Measurements from ENCODE around the gene GSTM1. TPM values are rescaled to one million over a fixed set of nuclear protein-coding genes. Genes with fewer than 3 reads are reported as not detected.

The GSTM1 gene
- total and polyA plus RNA-seq, 2 of the 8 experiments (the other 6 are each of a cell fraction or from before 2014, with no cell fraction given): 16.7 to 42.5 TPM

GRCh38 chr1:109671067-109671466 lies 16.6 kb upstream of the GSTM1 start:
- H2BK120ac ChIP-seq (replicated peaks; ENCODE audit: low read depth, low read length): no peak overlapping the region
- no peak overlapping the region for H3K23ac ChIP-seq (ENCODE audit: insufficient read length)
- H3K4me2 ChIP-seq (ENCODE audit: insufficient read depth in 1 of 2, low read depth in 2 of 2, low read length in 2 of 2): no peak overlapping the region
- no peaks in the 10 kb centered on the region for H4K20me1 ChIP-seq (replicated peaks in 1 of 2; ENCODE audit: control insufficient read depth in 1 of 2, insufficient read depth in 2 of 2, low read length in 2 of 2)
- H2BK20ac ChIP-seq (ENCODE audit: low read length): no peak overlapping the region
- H3K27ac ChIP-seq (ENCODE audit: low read depth, low read length): no peak overlapping the region
- H3K18ac ChIP-seq (ENCODE audit: extremely low read depth, low read length): no peak overlapping the region
- H3K23me2 ChIP-seq (ENCODE audit: low read depth, low read length): peaks cover 4% of the 10 kb centered on the region; the same call in 1 of the 2 replicates
- H2AFZ ChIP-seq (ENCODE audit: low read length): no peak overlapping the region
- H2BK5ac ChIP-seq (ENCODE audit: low read depth, low read length): no peak overlapping the region
- no peak overlapping the region for H2BK12ac ChIP-seq (ENCODE audit: low read depth, low read length)
- no peaks in the 10 kb centered on the region for H3K79me2 ChIP-seq (ENCODE audit: control insufficient read depth in 1 of 2, insufficient read depth in 2 of 2, low read length in 2 of 2)
- CTCF ChIA-PET (ENCODE audit: partially characterized antibody): interaction anchor here (1.0 to 2.7 kb wide), 7 partner anchors 9 to 313 kb away, joined by 3 to 13 read pairs (median 4); partner anchors contain the start of gene AHCYL1
- H2AK5ac ChIP-seq (ENCODE audit: low read depth, low read length): no peak overlapping the region
- WGBS, 2 experiments (ENCODE audit: extremely low coverage in 1 of 2, insufficient coverage in 1 of 2, insufficient read length in 1 of 2, insufficient replicate concordance in 2 of 2, low coverage in 1 of 2, low lambda C conversion rate in 2 of 2, missing lambda C conversion rate in 1 of 2): 86% methylated on average over 5 of the region's 5 CpGs; no CpG with 5 or more reads in 1 of the 2 experiments
- no peak overlapping the region for H3K4ac ChIP-seq (replicated peaks; ENCODE audit: insufficient read length, low read depth, low read length)
- no peak overlapping the region for H3K4me3 ChIP-seq (ENCODE audit: extremely low read depth in 1 of 4, insufficient read depth in 2 of 4, low read depth in 3 of 4, low read length in 4 of 4)
- DNase-seq (ENCODE audit: low read depth in 1 of 2, low spot score in 2 of 2): no peak
- no peak for FAIRE-seq
- H3K14ac ChIP-seq (ENCODE audit: insufficient read length): no peak overlapping the region
- no peak overlapping the region for H4K5ac ChIP-seq (ENCODE audit: insufficient read length, low read depth, low read length)
- H3K9ac ChIP-seq (replicated peaks in 1 of 4; ENCODE audit: extremely low read depth in 1 of 4, low read depth in 3 of 4, low read length in 3 of 4): no peak overlapping the region
- POLR2A ChIA-PET (ENCODE audit: partially characterized antibody): interaction anchor here (1.0 kb wide), 1 partner anchor 370 kb away, joined by 4 read pairs; no protein-coding TSS in a partner anchor
- no peaks in the 10 kb centered on the region for H3K9me3 ChIP-seq (ENCODE audit: insufficient read depth in 2 of 2, low read depth in 1 of 2, low read length in 1 of 2)
- H4K8ac ChIP-seq (ENCODE audit: extremely low read depth, insufficient read depth, low read length): no peak overlapping the region
- no peaks in the 10 kb centered on the region for H3K36me3 ChIP-seq (ENCODE audit: control insufficient read depth in 2 of 4, insufficient read depth in 4 of 4, low read length in 3 of 4)
- H3K56ac ChIP-seq (replicated peaks; ENCODE audit: insufficient read length, low read depth, low read length): no peak overlapping the region
- H4K91ac ChIP-seq (replicated peaks; ENCODE audit: insufficient read length, low read length): no peak overlapping the region
- H3K79me1 ChIP-seq (ENCODE audit: low read depth, low read length): no peaks in the 10 kb centered on the region
- H2BK15ac ChIP-seq (ENCODE audit: low read length): no peak overlapping the region
- H3K4me1 ChIP-seq (replicated peaks in 1 of 4; ENCODE audit: control insufficient read depth in 3 of 4, insufficient read depth in 4 of 4, low read length in 3 of 4): peaks cover 0 to 6% (median 5%) of the 10 kb centered on the region in 4 experiments; a peak in 5 of 7 replicates
- no peaks in the 10 kb centered on the region for H3K27me3 ChIP-seq (replicated peaks in 1 of 4; ENCODE audit: control insufficient read depth in 3 of 4, extremely low read depth in 1 of 4, insufficient read depth in 3 of 4, low read length in 3 of 4)
- TF ChIP-seq GTF2F1 (IDR thresholded peaks at IDR 0.05; ENCODE audit: borderline replicate concordance, low read depth, low read length): no peak
- TF ChIP-seq SAP30 (IDR thresholded peaks at IDR 0.05; ENCODE audit: insufficient read depth, insufficient replicate concordance, low read length): no peak
- TF ChIP-seq HDAC6 (IDR thresholded peaks at IDR 0.05; ENCODE audit: low read depth, low read length): no peak
- no peak for TF ChIP-seq POLR2A (IDR thresholded peaks at IDR 0.05; ENCODE audit: control extremely low read depth in 1 of 2, low read depth in 2 of 2, low read length in 2 of 2)
- no peak for TF ChIP-seq TEAD4 (IDR thresholded peaks at IDR 0.05; ENCODE audit: low read depth, low read length)
- TF ChIP-seq SIX5 (IDR thresholded peaks at IDR 0.05; ENCODE audit: low read depth, low read length): no peak
- TF ChIP-seq SIN3A (conservative IDR thresholded peaks at IDR 0.05 in 1 of 2, IDR thresholded peaks at IDR 0.05 in 1 of 2; ENCODE audit: low read depth in 1 of 2, low read length in 2 of 2): no peak
- no peak for TF ChIP-seq SP2 (IDR thresholded peaks at IDR 0.05; ENCODE audit: low read length)
- no peak for TF ChIP-seq YY1 (IDR thresholded peaks at IDR 0.05; ENCODE audit: low read depth, low read length)
- TF ChIP-seq ATF2 (IDR thresholded peaks at IDR 0.05; ENCODE audit: low read length): no peak
- TF ChIP-seq POU5F1 (IDR thresholded peaks at IDR 0.05; ENCODE audit: low read depth, low read length): no peak
